HepG2 (cell line): ENCODE measurements around the gene HEMK1. TPM values are rescaled to one million over a fixed set of nuclear protein-coding genes. Genes with fewer than 3 reads are reported as not detected.

Experiments
- ATAC-seq: fragments of 200-7000 bp; cut with Tn5 transposase; 3 replicates; pipeline ENCODE4 v1.9.1; 2020; ENCODE audit warnings: mild to moderate bottlenecking, moderate library complexity
- BruUV-seq: library from RNA; stranded (reverse); fragments of 400-500 nt; replicated peaks from 2 replicates; lab custom pipeline; 2021; lab: Mats Ljungman, UMichigan
- CTCF ChIA-PET: fragments of 300-600 bp; formaldehyde crosslinking; extraction: SDS; loops from one replicate; lab custom pipeline; 2021; ENCODE audit warnings: low total read pairs, inconsistent platforms, low intra/inter-chr PET ratio; lab: Yijun Ruan, JAX
- POLR2A ChIA-PET: fragments of 350-600 bp; sonication (Branson Sonifier 250); formaldehyde crosslinking; loops from one replicate; lab custom pipeline; 2020; ENCODE audit warnings: antibody characterized with exemption, inconsistent platforms; lab: Yijun Ruan, JAX
- DNase-seq: peaks from one replicate; pipeline ENCODE4 v3.0.0-alpha.2; 2015; ENCODE audit warnings: low spot score
- FAIRE-seq: peaks from 3 replicates; lab custom pipeline; 2011; peaks lifted over from hg19 to GRCh38; lab: Jason Lieb, UNC
- H2AFZ ChIP-seq: one replicate; pipeline ENCODE4 v1.6.1; 2011; ENCODE audit warnings: low read length, inconsistent platforms
- H3K27ac ChIP-seq: fragments of 300-600 bp; 3 replicates; pipeline ENCODE4 v1.8.0; 2011; ENCODE audit warnings: mixed run types, mild to moderate bottlenecking, mixed read lengths, low read length, inconsistent platforms; ENCODE audit not compliant: insufficient read depth; ENCODE audit errors: extremely low read length
- H3K27me3 ChIP-seq, 2 experiments: fragments of 200-600 bp in 1 of 2; 2 replicates in 1 of 2; 3 replicates in 1 of 2; pipeline versions ENCODE4 v1.6.0 to v1.8.0; 2011; ENCODE audit warnings: low read length in 2 of 2, mild to moderate bottlenecking in 2 of 2, moderate library complexity in 2 of 2, inconsistent platforms in 1 of 2; ENCODE audit not compliant: insufficient read depth in 2 of 2, control insufficient read depth in 1 of 2
- H3K36me3 ChIP-seq, 2 experiments: fragments of 200-600 bp in 1 of 2; replicated peaks in 1 of 2; 2 replicates in 1 of 2; 3 replicates in 1 of 2; pipeline versions ENCODE4 v1.5.1 to v1.8.0; 2011; ENCODE audit warnings: low read length in 2 of 2, inconsistent platforms in 1 of 2; ENCODE audit not compliant: insufficient read depth in 2 of 2, control insufficient read depth in 1 of 2
- H3K4me1 ChIP-seq: 2 replicates; pipeline ENCODE4 v1.5.1; 2012; ENCODE audit warnings: low read length, inconsistent platforms; ENCODE audit not compliant: insufficient read depth
- H3K4me2 ChIP-seq: 2 replicates; pipeline ENCODE4 v1.6.0; 2011; ENCODE audit warnings: low read depth, low read length, inconsistent platforms
- H3K4me3 ChIP-seq, 3 experiments: fragments of 200-600 bp in 1 of 3; sonication (generic), shearing (Covaris generic) in 1 of 3; replicated peaks in 1 of 3; 2 replicates each; pipeline ENCODE4 v1.5.1; 2011 to 2016; ENCODE audit warnings: low read length in 3 of 3, inconsistent platforms in 2 of 3, low read depth in 2 of 3, mild to moderate bottlenecking in 2 of 3, control low read depth in 1 of 3, mixed read lengths in 1 of 3; ENCODE audit not compliant: insufficient read depth in 1 of 3
- H3K79me2 ChIP-seq: one replicate; pipeline ENCODE4 v1.6.1; 2011; ENCODE audit warnings: low read length, inconsistent platforms; ENCODE audit not compliant: insufficient read depth
- H3K9ac ChIP-seq: 2 replicates; pipeline ENCODE4 v1.6.0; 2011; ENCODE audit warnings: mild to moderate bottlenecking, low read depth, low read length, inconsistent platforms; ENCODE audit not compliant: insufficient read depth
- H3K9me3 ChIP-seq: 2 replicates; pipeline ENCODE4 v1.5.1; 2012; ENCODE audit warnings: mild to moderate bottlenecking, low read length
- H4K20me1 ChIP-seq: 2 replicates; pipeline ENCODE4 v1.6.0; 2011; ENCODE audit warnings: inconsistent platforms, mild to moderate bottlenecking, low read length, moderate library complexity; ENCODE audit not compliant: insufficient read depth
- EEA1 ChIP-seq: sonication (generic); formaldehyde crosslinking; IDR thresholded peaks from 2 replicates; pipeline ENCODE4 v1.5.1; 2020; ENCODE audit warnings: mild to moderate bottlenecking, missing genetic modification reagents, borderline replicate concordance
- ZNF101 ChIP-seq: sonication (generic); formaldehyde crosslinking; IDR thresholded peaks from 2 replicates; pipeline ENCODE4 v1.4.0; 2020; ENCODE audit warnings: mild to moderate bottlenecking, low read depth, missing genetic modification reagents, borderline replicate concordance
- ZNF589 ChIP-seq: sonication (generic); formaldehyde crosslinking; conservative IDR thresholded peaks from 2 replicates; pipeline ENCODE4 v1.8.0; 2022; ENCODE audit warnings: mild to moderate bottlenecking, moderate library complexity, missing genetic modification reagents
- ZNF788 ChIP-seq: sonication (generic); formaldehyde crosslinking; IDR thresholded peaks from 2 replicates; pipeline ENCODE4 v1.5.0; 2020; ENCODE audit warnings: mild to moderate bottlenecking, missing genetic modification reagents, borderline replicate concordance
- ZNF839 ChIP-seq: sonication (generic); formaldehyde crosslinking; IDR thresholded peaks from 2 replicates; pipeline ENCODE4 v1.4.0; 2020; ENCODE audit warnings: missing genetic modification reagents, mild to moderate bottlenecking, borderline replicate concordance
- WGBS: methylation state at CpG from one replicate; pipeline ENCODE4 v1.1.6; 2017; ENCODE audit warnings: low lambda C conversion rate; 5-methylcytosine and 5-hydroxymethylcytosine counted together
- in situ Hi-C: cut with HindIII; loops from 2 replicates; pipeline ENCODE4 v1.10.0; 2017; ENCODE audit warnings: low pct_unique_long_range_greater_than_20kb; ENCODE audit not compliant: extremely low pct_ligation_motif_present
- intact Hi-C: fragments of 100-400 bp; cut with micrococcal nuclease; formaldehyde crosslinking; loops from one replicate; pipeline ENCODE4 v1.10.0; 2022; ENCODE audit not compliant: unreplicated experiment
- polyA plus RNA-seq, 8 experiments: library from polyadenylated mRNA; depleted of rRNA in 3 of 8; stranded (reverse) in 7 of 8; unstranded in 1 of 8; fragments of >200 nt; fragmentation: Illumina TruSeq in 4 of 8; extraction: Trizol in 4 of 8; gene quantifications; 2 replicates each; pipeline versions ENCODE4 v1.2.1 to v1.2.3, GENCODE V29; 2011 to 2016; ENCODE audit warnings: low read depth in 4 of 8, missing spikeins in 1 of 8, mixed read lengths in 1 of 8; ENCODE audit not compliant: insufficient read depth in 1 of 8
- total RNA-seq, 5 experiments: library from RNA; depleted of rRNA; stranded (reverse); fragments of >200 nt; fragmentation: Illumina TruSeq; extraction: Trizol; gene quantifications; 2 replicates each; pipeline ENCODE4 v1.2.3, GENCODE V29; 2016; ENCODE audit warnings: low read depth in 1 of 5
- TF ChIP-seq, protein P1 (sequence below): sonication (generic); formaldehyde crosslinking; IDR thresholded peaks from 2 replicates; pipeline ENCODE4 v1.4.0; 2020; ENCODE audit warnings: missing genetic modification reagents
- TF ChIP-seq, protein P2 (sequence below): sonication (generic); formaldehyde crosslinking; IDR thresholded peaks from 2 replicates; pipeline ENCODE4 v1.5.0; 2020; ENCODE audit warnings: mild to moderate bottlenecking, missing genetic modification reagents
- TF ChIP-seq, protein P3 (sequence below): sonication (generic); formaldehyde crosslinking; IDR thresholded peaks from 2 replicates; pipeline ENCODE4 v1.5.1; 2020; ENCODE audit warnings: mild to moderate bottlenecking, missing genetic modification reagents
- TF ChIP-seq, protein P4 (sequence below): sonication (generic); formaldehyde crosslinking; IDR thresholded peaks from 2 replicates; pipeline ENCODE4 v1.5.1; 2020; ENCODE audit warnings: missing genetic modification reagents, mild to moderate bottlenecking, borderline replicate concordance

Gene HEMK1
- total and polyA plus RNA-seq, 2 of the 13 experiments (the other 11 are each of a cell fraction or from before 2014, with no cell fraction given), result 9.8 to 12.6 TPM

DNA sequence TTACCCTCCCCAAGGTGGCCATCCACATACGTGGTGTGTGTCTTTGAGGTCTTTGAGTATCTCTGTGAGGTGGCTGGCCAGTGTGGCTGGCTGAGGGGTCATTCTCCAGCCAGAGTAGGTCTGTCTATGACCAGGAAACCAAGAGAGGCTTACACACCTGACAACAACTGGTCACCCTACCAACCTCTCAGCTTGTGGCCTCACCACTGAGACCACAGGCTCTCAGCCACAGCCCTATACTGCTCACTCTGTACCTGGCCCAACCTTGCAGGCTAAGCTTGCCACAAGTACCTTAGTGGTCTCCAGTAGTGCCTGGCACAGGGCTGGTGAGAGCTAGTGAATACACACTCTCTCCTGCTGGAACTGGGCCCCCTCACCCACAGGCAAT lies 5.1 kb downstream of the HEMK1 start (continued):
- TF ChIP-seq, protein P1, sequence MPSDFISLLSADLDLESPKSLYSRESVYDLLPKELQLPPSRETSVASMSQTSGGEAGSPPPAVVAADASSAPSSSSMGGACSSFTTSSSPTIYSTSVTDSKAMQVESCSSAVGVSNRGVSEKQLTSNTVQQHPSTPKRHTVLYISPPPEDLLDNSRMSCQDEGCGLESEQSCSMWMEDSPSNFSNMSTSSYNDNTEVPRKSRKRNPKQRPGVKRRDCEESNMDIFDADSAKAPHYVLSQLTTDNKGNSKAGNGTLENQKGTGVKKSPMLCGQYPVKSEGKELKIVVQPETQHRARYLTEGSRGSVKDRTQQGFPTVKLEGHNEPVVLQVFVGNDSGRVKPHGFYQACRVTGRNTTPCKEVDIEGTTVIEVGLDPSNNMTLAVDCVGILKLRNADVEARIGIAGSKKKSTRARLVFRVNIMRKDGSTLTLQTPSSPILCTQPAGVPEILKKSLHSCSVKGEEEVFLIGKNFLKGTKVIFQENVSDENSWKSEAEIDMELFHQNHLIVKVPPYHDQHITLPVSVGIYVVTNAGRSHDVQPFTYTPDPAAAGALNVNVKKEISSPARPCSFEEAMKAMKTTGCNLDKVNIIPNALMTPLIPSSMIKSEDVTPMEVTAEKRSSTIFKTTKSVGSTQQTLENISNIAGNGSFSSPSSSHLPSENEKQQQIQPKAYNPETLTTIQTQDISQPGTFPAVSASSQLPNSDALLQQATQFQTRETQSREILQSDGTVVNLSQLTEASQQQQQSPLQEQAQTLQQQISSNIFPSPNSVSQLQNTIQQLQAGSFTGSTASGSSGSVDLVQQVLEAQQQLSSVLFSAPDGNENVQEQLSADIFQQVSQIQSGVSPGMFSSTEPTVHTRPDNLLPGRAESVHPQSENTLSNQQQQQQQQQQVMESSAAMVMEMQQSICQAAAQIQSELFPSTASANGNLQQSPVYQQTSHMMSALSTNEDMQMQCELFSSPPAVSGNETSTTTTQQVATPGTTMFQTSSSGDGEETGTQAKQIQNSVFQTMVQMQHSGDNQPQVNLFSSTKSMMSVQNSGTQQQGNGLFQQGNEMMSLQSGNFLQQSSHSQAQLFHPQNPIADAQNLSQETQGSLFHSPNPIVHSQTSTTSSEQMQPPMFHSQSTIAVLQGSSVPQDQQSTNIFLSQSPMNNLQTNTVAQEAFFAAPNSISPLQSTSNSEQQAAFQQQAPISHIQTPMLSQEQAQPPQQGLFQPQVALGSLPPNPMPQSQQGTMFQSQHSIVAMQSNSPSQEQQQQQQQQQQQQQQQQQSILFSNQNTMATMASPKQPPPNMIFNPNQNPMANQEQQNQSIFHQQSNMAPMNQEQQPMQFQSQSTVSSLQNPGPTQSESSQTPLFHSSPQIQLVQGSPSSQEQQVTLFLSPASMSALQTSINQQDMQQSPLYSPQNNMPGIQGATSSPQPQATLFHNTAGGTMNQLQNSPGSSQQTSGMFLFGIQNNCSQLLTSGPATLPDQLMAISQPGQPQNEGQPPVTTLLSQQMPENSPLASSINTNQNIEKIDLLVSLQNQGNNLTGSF (CRISPR knock-in tag), result no peak
- TF ChIP-seq EEA1 (CRISPR knock-in tag), result no peak
- TF ChIP-seq, protein P2, sequence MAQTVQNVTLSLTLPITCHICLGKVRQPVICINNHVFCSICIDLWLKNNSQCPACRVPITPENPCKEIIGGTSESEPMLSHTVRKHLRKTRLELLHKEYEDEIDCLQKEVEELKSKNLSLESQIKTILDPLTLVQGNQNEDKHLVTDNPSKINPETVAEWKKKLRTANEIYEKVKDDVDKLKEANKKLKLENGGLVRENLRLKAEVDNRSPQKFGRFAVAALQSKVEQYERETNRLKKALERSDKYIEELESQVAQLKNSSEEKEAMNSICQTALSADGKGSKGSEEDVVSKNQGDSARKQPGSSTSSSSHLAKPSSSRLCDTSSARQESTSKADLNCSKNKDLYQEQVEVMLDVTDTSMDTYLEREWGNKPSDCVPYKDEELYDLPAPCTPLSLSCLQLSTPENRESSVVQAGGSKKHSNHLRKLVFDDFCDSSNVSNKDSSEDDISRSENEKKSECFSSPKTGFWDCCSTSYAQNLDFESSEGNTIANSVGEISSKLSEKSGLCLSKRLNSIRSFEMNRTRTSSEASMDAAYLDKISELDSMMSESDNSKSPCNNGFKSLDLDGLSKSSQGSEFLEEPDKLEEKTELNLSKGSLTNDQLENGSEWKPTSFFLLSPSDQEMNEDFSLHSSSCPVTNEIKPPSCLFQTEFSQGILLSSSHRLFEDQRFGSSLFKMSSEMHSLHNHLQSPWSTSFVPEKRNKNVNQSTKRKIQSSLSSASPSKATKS (CRISPR knock-in tag), result no peak

DNA sequence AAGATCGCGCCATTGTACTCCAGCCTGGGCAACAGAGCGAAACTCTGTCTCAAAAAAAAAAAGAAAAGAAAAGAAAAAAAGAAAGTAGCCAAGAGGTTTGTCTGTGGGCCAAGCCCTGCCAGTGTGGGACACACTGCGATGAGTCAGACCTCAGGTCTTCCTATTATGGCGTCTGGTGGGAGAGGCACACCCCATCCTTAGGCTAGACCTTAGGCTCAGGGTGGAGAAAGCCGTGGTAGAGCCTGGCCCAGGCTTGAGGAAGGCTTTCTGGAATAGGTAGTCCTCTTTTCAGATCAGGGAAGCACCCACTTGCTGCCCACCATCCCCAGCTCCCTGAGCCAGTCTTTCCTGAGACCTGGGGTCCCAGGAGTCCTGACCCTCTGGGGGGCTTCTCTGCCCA lies 6.0 kb downstream of the HEMK1 start:
- Histone ChIP-seq H3K4me1 (peaks cover 28% of the 10 kb centered on the region), H3K79me2 (no peaks in the 10 kb centered on the region), H3K27me3 (no peaks in the 10 kb centered on the region), H3K9me3 (no peaks in the 10 kb centered on the region), H3K27ac (no peak overlapping the region), H3K4me2 (no peak overlapping the region), H3K36me3 (no peaks in the 10 kb centered on the region; a peak in 3 of 5 replicates), H4K20me1 (no peaks in the 10 kb centered on the region), H3K9ac (no peak overlapping the region), H3K4me3 (no peak overlapping the region), H2AFZ (no peak overlapping the region)
- BruUV-seq, result no TSS peak
- ChIA-PET POLR2A (interaction anchor here (1.4 kb wide), 1 partner anchor 34 kb away, joined by 3 read pairs; no protein-coding TSS in a partner anchor), CTCF (interaction anchor here (7.2 kb wide), 1 partner anchor 38 kb away, joined by 182 read pairs; the partner anchor contains the start of genes CISH and MAPKAPK3)
- in situ Hi-C loops (no loop called here), intact Hi-C loops (no loop called here)
- ATAC-seq (no peak), FAIRE-seq (no peak), DNase-seq (no peak)
- WGBS, result 95% methylated on average over 6 of the region's 6 CpGs
- TF ChIP-seq, protein P3, sequence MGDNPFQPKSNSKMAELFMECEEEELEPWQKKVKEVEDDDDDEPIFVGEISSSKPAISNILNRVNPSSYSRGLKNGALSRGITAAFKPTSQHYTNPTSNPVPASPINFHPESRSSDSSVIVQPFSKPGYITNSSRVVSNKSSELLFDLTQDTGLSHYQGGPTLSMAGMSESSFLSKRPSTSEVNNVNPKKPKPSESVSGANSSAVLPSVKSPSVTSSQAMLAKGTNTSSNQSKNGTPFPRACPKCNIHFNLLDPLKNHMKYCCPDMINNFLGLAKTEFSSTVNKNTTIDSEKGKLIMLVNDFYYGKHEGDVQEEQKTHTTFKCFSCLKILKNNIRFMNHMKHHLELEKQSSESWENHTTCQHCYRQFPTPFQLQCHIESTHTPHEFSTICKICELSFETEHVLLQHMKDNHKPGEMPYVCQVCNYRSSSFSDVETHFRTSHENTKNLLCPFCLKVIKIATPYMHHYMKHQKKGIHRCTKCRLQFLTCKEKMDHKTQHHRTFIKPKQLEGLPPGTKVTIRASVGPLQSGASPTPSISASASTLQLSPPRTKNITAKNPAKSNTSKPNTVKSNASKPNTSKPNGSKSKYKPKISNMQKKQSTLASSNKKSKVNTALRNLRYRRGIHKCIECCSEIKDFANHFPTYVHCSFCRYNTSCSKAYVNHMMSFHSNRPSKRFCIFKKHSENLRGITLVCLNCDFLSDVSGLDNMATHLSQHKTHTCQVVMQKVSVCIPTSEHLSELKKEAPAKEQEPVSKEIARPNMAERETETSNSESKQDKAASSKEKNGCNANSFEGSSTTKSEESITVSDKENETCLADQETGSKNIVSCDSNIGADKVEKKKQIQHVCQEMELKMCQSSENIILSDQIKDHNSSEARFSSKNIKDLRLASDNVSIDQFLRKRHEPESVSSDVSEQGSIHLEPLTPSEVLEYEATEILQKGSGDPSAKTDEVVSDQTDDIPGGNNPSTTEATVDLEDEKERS (CRISPR knock-in tag), result no peak
- TF ChIP-seq ZNF589 (CRISPR knock-in tag) (no peak), ZNF101 (CRISPR knock-in tag) (no peak), ZNF839 (CRISPR knock-in tag) (no peak), ZNF788 (CRISPR knock-in tag) (no peak)
- TF ChIP-seq, protein P4, sequence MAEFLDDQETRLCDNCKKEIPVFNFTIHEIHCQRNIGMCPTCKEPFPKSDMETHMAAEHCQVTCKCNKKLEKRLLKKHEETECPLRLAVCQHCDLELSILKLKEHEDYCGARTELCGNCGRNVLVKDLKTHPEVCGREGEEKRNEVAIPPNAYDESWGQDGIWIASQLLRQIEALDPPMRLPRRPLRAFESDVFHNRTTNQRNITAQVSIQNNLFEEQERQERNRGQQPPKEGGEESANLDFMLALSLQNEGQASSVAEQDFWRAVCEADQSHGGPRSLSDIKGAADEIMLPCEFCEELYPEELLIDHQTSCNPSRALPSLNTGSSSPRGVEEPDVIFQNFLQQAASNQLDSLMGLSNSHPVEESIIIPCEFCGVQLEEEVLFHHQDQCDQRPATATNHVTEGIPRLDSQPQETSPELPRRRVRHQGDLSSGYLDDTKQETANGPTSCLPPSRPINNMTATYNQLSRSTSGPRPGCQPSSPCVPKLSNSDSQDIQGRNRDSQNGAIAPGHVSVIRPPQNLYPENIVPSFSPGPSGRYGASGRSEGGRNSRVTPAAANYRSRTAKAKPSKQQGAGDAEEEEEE (CRISPR knock-in tag), result no peak
